Right cardiac atrium (tissue), 5 donors: ENCODE results near the gene TTLL13. TPM values are rescaled to one million over a fixed set of nuclear protein-coding genes. Genes with fewer than 3 reads are reported as not detected.
"Not testable (repeated sequence)": the region's sequence is repeated elsewhere in the genome, so short reads cannot be mapped to it uniquely, and the experiment has no call there.

Experiments used
- ATAC-seq, 2 donors: fragments of 200-7000 bp; cut with Tn5 transposase; one replicate each; pipeline versions ENCODE4 v1.8.0 to v1.9.1; 2020; ENCODE audit warnings: moderate library complexity in 2 of 2, mild to moderate bottlenecking in 1 of 2
- DNase-seq, 3 donors: peaks; one replicate each; pipeline ENCODE4 v3.0.0-alpha.2; 2020
- H3K27ac ChIP-seq: one replicate; pipeline ENCODE4 v1.5.1; 2013; ENCODE audit warnings: mild to moderate bottlenecking, low read length, control low read depth, moderate library complexity
- H3K27me3 ChIP-seq: one replicate; pipeline ENCODE4 v1.6.1; 2013; ENCODE audit not compliant: control insufficient read depth, insufficient read depth
- H3K4me1 ChIP-seq: one replicate; pipeline ENCODE4 v1.6.1; 2013; ENCODE audit warnings: low read length; ENCODE audit not compliant: control insufficient read depth, insufficient read depth
- H3K4me3 ChIP-seq: one replicate; pipeline ENCODE4 v1.5.1; 2013; ENCODE audit warnings: low read length, control low read depth
- H3K9me3 ChIP-seq: one replicate; pipeline ENCODE4 v1.6.1; 2013; ENCODE audit warnings: low read length; ENCODE audit not compliant: control insufficient read depth
- WGBS: extraction: QIAGEN DNeasy Blood & Tissue Kit; methylation state at CpG from one replicate; pipeline ENCODE4 v1.1.7; 2013; 5-methylcytosine and 5-hydroxymethylcytosine counted together
- intact Hi-C, 4 donors: fragments of 100-400 bp; cut with DNase I; formaldehyde crosslinking; loops; one replicate each; pipeline versions ENCODE4 v1.11.0 to v1.14.0; 2022 to 2023
- polyA plus RNA-seq: library from polyadenylated mRNA; stranded (reverse); fragments of 200-250 nt; gene quantifications from one replicate; pipeline ENCODE4 v1.2.3, GENCODE V29; 2013
- total RNA-seq, 4 donors: library from RNA; stranded (reverse); fragmentation: NEBNext Ultra II Directional; extraction: Animal tissue kit (Norgen Biotek cat#: 25700); gene quantifications; one replicate each; pipeline ENCODE4 v1.2.1, GENCODE V29; 2021
- donor health status: healthy with polysubstance abuse.
- donor health status: DM: no; HTN: yes; CAD: no.
- donor health status: DM: no; HTN: no; CAD: no.
- donor health status: DM: no; HTN: yes; CAD: no; lungs with severe emphysema.
- donor health status: DM: yes; HTN: yes; CAD: no.

Gene TTLL13
- total and polyA plus RNA-seq, 5 donors = 0.24 to 0.72 (median 0.54) TPM; not detected in 2

- intact Hi-C loops, H3K27me3 ChIP-seq, H3K9me3 ChIP-seq, H3K27ac ChIP-seq, H3K4me1 ChIP-seq, H3K4me3 ChIP-seq: not testable (repeated sequence)
- peak; percentile 21 to 57 for ATAC-seq
- 53% methylated on average over 13 of the region's 13 CpGs for WGBS
- peak; percentile 66 to 88 (median 82) for DNase-seq
Measured at GRCh38 chr15:90293040-90293810, 43.9 kb downstream of the TTLL13 start.

DNA sequence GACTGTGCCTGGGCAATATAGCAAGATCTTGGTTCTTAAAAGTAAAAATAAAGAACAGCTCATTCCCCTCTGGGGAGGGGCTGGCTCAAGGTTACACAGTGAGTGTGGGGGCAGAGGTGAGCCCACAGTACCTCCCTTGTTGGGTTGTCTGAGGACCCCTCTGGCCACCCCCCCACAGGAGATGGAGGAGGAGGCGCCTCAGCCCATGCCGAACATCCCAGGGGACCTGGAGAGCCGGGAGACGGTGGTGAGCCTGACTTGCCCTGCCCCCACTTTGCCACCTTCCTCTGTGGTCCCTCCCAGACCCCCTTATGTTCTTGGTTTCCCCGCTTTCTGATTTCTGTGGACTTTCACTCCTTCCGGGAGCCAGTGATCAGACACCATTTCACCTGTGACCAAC, 44.8 kb downstream of the TTLL13 start:
- no peaks in the 10 kb centered on the region for H3K27me3 ChIP-seq
- H3K9me3 ChIP-seq = no peaks in the 10 kb centered on the region
- 71% methylated on average over 6 of the region's 6 CpGs for WGBS
- H3K4me3 ChIP-seq = no peak overlapping the region
- no peak for ATAC-seq
- DNase-seq = no peak
- intact Hi-C loops = no loop called here
- no peak overlapping the region for H3K27ac ChIP-seq
- H3K4me1 ChIP-seq = peaks cover 3% of the 10 kb centered on the region

- DNase-seq (no peak), ATAC-seq (peak; percentile 31 to 42)
- intact Hi-C loops = no loop called here
- Histone ChIP-seq H3K27ac (no peak overlapping the region), H3K9me3 (no peaks in the 10 kb centered on the region), H3K4me3 (no peak overlapping the region), H3K4me1 (peaks cover 3% of the 10 kb centered on the region), H3K27me3 (no peaks in the 10 kb centered on the region)
- 60% methylated on average over 16 of the region's 16 CpGs for WGBS
Measured at GRCh38 chr15:90294601-90295269, 45.4 kb downstream of the TTLL13 start.

DNA sequence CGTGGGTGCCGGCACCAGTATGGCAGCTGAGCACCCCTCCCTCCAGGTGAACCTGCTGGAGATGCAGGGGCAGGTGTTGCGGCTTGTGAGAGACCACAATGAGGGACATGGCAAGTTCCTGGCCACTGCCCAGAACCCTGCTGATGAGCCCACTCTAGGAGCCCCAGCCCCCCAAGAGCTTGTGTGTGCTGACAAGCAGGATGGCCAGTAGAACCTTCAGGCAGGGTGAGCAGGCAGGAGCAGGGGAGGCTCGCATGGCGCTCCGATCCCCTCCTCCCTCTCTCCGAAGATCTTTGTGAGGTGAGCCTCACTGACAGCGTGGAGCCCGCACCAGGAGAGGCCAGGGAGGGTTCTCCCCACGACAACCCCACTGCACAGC, 45.9 kb downstream of the TTLL13 start:
- 45% methylated on average over 10 of the region's 10 CpGs for WGBS
- H3K9me3 ChIP-seq = no peaks in the 10 kb centered on the region
- no peaks in the 10 kb centered on the region for H3K27me3 ChIP-seq
- DNase-seq (no peak), ATAC-seq (peak; percentile 53 to 71)
- H3K4me3 ChIP-seq = no peak overlapping the region
- intact Hi-C loops = no loop called here
- no peak overlapping the region for H3K27ac ChIP-seq
- peaks cover 3% of the 10 kb centered on the region for H3K4me1 ChIP-seq

DNA sequence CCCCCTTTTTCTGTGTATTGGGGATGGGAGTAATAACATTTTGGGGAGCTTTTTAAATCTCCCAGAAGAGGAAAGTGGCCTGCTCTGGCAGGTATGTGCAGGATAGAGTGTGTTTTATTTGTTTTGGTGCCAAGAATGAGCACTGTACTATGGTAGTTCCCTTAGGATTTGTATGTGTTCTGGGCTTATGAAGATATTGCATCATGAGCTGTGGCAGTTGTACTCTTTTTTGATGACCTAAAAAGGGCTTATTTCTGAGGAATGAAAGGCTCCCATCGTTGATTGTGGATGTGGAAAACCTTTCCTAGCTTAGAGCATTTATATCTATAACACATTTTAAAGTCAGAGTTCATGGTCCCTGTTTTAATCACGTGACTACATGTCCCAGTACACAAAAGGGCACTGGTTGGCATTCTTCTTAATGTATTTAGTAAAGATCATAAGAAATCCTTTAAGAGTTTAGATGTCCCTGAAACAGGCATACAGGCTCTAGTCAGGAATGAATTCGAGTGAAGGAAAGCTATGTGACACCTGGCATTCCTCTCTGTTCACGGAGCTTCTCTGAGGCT, 47.0 kb downstream of the TTLL13 start:
- ATAC-seq, DNase-seq, H3K9me3 ChIP-seq, H3K4me1 ChIP-seq, intact Hi-C loops, H3K4me3 ChIP-seq, H3K27me3 ChIP-seq, H3K27ac ChIP-seq: not testable (repeated sequence)
- WGBS = 67% methylated on average over 4 of the region's 4 CpGs

GRCh38 chr15:90297021-90297420, 47.7 kb downstream of the TTLL13 start:
- 91% methylated on average over 4 of the region's 4 CpGs for WGBS
- H3K4me3 ChIP-seq = no peak overlapping the region
- no peaks in the 10 kb centered on the region for H3K27me3 ChIP-seq
- ATAC-seq (no peak), DNase-seq (no peak)
- H3K4me1 ChIP-seq = peaks cover 3% of the 10 kb centered on the region
- H3K9me3 ChIP-seq = no peaks in the 10 kb centered on the region
- H3K27ac ChIP-seq = no peak overlapping the region
- intact Hi-C loops = no loop called here

- Histone ChIP-seq H3K27me3 (no peaks in the 10 kb centered on the region), H3K27ac (no peak overlapping the region), H3K9me3 (no peaks in the 10 kb centered on the region), H3K4me3 (no peak overlapping the region), H3K4me1 (no peaks in the 10 kb centered on the region)
- 84% methylated on average over 9 of the region's 9 CpGs for WGBS
- DNase-seq = no peak
- peak; percentile 34 to 46 for ATAC-seq
- intact Hi-C loops = no loop called here
Measured at GRCh38 chr15:90300541-90300940, 51.2 kb downstream of the TTLL13 start.

DNA sequence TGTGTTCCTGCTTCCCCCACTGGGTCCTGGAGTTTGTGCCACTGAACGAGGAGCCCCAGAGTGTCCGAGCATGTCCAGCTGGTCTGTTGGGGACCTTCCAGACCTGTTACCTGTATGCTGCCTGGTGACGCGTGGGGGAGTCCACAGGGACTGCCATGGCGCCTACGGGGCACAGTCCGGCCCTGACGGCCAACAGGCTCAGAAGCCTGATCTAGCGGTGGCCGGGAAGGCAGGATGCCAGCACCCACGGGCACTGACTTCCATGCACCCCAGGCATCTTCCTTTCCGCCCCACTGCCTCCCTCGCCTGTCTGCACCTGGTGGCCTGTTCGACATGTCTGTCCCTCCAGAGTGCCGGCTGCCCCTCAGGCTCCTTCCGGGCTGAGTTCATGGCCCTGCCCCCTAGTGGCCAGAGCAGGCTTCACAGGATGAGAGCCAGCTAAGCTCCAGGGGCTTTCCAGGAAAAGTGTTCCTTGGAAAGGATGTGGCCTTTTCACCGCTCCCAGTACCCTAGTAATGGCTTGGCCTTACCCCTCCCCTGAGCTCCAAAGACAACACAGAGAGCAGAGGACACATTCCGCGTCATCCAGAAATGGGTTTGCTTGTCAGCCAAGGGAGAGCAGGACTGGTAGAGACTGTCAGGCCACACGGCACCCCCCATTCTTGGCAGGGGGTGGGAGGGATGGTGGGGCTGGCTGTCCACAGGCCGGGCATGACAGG, 51.8 kb downstream of the TTLL13 start:
- H3K27ac ChIP-seq = peak overlapping the region; percentile 28
- H3K27me3 ChIP-seq = no peaks in the 10 kb centered on the region
- WGBS = 60% methylated on average over 21 of the region's 21 CpGs
- no peaks in the 10 kb centered on the region for H3K9me3 ChIP-seq
- intact Hi-C loops = no loop called here
- H3K4me1 ChIP-seq = no peaks in the 10 kb centered on the region
- ATAC-seq = peak; percentile 81 to 88
- DNase-seq = peak; percentile 76 to 88 (median 86)
- H3K4me3 ChIP-seq = no peak overlapping the region

DNA sequence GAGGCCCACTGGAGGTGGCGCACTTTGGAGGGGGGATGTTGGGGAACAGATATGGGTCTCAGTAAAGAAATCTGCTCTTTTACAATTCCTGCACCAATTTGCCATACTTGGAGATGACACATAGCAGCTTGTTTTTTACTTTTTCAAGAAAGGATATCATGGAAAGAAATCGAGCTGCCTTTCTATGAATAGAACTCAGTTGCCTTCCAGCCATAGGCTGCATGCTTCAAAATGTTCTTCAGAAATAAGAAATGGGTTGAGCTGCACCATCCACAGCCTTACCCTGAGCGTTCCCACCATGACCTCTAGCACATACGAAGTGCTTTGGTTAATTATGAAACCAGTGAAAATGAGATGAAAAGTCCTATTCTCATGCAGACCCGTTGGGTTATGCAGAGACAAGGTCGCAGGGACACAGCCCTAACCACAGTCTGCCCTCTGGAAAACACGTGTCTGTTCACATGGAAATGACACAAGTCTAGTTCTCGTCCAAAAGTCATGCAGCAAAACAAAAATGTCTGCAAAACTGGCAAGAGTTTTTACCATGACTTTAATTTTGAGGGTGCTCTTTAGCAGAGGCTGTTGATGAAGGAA, 52.4 kb downstream of the TTLL13 start:
- Histone ChIP-seq H3K9me3 (no peaks in the 10 kb centered on the region), H3K27ac (peak overlapping the region; percentile 28)
- no peak for DNase-seq

GRCh38 chr15:90305355-90305754, 56.0 kb downstream of the TTLL13 start:
- intact Hi-C loops, DNase-seq: not testable (repeated sequence)

More for the DNA sequence above, 52.4 kb downstream of the TTLL13 start:
- intact Hi-C loops = no loop called here
- Histone ChIP-seq H3K4me1 (no peaks in the 10 kb centered on the region), H3K4me3 (no peak overlapping the region), H3K27me3 (no peaks in the 10 kb centered on the region)
- WGBS = 69% methylated on average over 8 of the region's 8 CpGs
- peak; percentile 39 to 51 for ATAC-seq

More at GRCh38 chr15:90305355-90305754, 56.0 kb downstream of the TTLL13 start:
- not testable (repeated sequence) for H3K27me3 ChIP-seq, H3K9me3 ChIP-seq, ATAC-seq, H3K4me1 ChIP-seq, H3K4me3 ChIP-seq, H3K27ac ChIP-seq
- WGBS = 96% methylated on average over 14 of the region's 14 CpGs
